NCI-H1417 (cell line): ENCODE results near the gene FMO2.
"Not testable (repeated sequence)": the region's sequence is repeated elsewhere in the genome, so short reads cannot be mapped to it uniquely, and the experiment has no call there.

Source experiments
- DNase-seq, 3 experiments: peaks; one replicate each; lab custom pipeline; 2025; lab: John Stamatoyannopoulos, UW

Gene FMO2

GRCh38 chr1:171219346-171220080 lies 34.4 kb downstream of the FMO2 start:
- no peak for DNase-seq

DNA sequence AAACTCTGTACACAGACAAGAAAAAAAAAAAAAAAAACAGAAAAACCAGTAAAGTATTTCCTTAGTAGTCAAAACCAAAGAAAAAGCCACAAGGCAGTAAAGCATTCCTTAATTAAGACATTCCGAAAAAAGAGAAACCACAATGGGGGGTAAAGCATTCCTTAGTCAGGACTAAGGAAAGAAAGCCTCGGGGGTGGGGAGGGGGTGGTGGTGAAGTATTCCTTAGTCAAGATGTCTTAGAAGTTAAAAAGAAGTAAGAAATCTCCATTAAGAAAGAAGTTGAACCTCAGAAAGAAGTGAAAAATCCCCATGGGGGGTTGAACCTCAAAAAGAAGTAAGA lies 35.0 kb downstream of the FMO2 start:
- DNase-seq: no peak

DNA sequence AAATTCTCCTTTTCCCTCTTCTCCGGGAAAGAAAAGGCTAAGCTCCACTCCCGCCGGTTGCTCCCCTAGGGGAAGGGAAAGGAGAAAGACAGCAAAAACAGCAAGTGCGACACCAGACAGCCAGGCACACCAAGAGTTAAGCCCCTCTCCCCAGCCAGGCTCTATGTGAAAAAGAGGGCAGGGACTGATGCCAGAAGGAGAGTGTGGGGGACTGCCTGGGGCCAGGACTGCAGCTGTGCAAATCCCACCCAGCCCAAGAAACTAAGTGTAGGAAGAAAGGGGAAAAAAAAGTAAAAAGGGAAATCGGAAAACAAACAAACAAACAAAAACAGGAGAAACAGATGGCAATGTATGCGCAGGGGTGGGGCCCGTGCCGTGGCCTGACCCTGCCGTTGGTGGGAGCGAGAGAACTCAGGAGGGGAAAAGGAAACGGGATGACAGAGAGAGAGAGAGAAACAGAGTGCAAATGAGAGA lies 35.5 kb downstream of the FMO2 start:
- DNase-seq: no peak

DNA sequence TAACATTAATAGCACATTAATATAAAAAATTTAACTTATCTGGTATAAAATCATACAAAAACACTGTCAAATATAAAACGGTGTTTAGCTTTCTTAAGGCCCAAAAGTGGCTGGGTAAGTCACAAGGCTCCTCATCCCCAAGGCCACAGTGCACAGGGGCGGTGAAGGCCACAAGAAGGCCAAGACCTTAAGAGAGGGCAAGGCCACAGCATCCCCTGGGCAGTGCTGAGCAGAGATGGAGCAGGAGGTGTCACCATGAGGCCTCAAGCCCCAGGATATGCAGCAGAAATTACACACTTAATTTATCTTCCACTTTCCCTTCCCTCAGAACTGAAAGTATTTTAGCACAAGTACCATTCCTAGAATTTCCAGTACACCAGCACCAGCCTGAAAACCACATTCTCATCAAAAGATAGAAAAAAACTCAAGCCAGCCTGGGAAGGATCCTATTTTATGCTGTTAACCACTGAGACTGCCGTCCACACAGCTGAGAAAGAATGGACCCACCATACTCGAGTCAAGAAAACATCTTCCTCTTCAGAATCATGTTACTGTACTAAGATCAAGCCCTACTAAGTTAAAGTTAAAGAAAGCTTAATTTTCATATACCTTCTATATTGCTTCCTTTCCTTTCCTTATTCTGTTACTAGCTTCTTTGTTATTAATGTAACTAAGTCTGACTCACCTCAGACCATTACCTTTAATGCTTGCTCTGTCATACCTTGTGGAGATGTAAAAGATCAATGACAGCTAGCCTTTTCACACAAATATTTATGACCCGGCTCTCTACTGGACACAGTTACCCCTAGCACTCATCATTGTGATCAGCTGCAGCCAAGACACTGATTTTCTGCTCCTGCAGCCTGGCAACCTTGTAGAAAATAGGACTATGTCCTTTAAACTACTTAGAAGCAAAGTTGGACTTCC lies 36.8 kb downstream of the FMO2 start:
- no peak for DNase-seq

GRCh38 chr1:171222936-171223335 lies 37.8 kb downstream of the FMO2 start:
- peak in 1 of 3 experiments; percentile 24 for DNase-seq

GRCh38 chr1:171224257-171224656 lies 39.2 kb downstream of the FMO2 start:
- DNase-seq: not testable (repeated sequence)

GRCh38 chr1:171226747-171227370 lies 41.8 kb downstream of the FMO2 start:
- DNase-seq: peak; percentile 49 to 91 (median 83)

DNA sequence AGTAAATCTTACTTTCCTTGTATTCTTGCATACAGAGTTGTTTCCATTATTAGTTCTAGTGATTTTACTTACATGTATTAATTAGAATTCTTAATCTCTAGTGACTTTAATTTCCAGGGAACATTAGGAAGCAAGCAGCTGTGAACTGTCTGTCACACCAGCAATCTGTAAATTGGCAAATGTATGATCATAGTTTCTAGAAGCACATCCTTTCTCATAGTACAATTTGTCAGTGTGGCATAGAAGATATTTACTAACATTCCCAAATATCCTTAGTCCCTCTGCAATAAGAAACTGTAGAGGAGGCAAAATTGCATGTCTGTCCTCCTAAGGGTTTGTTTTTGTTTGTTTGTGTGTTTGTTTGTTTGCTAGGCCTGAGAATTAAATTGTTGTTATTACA lies 46.2 kb downstream of the FMO2 start:
- no peak for DNase-seq

DNA sequence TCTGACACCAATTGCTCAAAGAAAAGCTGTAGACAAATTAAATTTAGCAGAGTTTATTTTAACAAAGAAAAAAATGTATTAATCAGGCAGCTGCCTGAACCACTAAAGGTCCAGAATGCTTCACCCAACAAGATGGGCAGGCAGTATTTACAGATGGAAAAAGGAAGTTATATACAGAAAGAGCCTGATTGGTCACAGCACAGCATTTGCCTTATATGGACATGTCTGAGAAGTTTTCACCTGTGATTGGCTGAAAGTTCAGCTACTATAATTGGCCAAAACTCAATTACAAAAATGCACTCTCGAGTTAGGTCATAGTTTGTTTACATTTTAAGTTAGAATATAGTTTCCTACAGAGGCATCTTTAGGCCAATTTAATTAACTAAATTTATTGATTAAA lies 48.1 kb downstream of the FMO2 start:
- DNase-seq: no peak

DNA sequence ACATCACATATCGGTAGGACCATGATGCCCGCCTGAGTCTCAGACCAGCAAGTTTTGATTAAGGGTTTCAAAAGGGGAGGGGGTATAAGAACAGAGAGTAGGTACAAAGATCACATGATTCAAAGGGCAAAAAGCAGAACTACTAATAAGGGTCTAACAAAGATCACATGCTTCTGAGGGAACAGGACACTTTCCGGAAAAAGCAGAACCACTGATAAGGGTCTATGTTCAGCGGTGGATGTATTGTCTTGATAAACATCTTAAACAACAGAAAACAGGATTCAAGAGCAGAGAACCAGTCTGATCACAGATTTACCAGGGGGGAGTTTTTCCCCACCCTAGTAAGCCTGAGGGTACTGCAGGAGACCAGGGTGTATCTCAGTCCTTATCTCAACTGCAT lies 51.1 kb downstream of the FMO2 start:
- not testable (repeated sequence) for DNase-seq

GRCh38 chr1:171243878-171244277 lies 58.8 kb downstream of the FMO2 start:
- no peak for DNase-seq

GRCh38 chr1:171245458-171246064 lies 60.5 kb downstream of the FMO2 start:
- peak in 1 of 3 experiments; percentile 48 for DNase-seq

DNA sequence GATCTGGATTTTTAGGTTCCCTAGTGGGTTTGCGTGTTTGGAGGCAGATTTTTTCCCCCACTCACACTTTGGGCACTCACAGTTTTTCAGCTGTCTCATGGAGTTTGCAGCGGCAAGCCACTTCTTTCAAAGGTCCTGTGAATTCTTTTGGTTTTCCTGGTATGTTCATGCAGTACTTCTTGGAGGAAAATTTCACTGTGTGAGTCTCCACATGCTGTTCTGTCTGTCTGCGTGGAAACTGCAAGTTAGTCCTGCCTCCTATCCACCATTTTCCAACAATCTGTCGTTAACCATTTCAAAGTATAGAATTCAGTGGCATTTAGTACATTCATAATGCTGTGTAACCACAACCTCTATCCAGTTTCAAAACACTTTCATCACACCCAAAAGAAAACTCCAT lies 62.4 kb downstream of the FMO2 start:
- no peak for DNase-seq

GRCh38 chr1:171248302-171248701 lies 63.2 kb downstream of the FMO2 start, which contains the start of gene FMO1:
Gene FMO1 (plus strand): TSS chr1:171248494. CDS start chr1:171258088, 9,594 bp downstream.
- DNase-seq: no peak

GRCh38 chr1:171248841-171249240 lies 63.7 kb downstream of the FMO2 start:
- no peak for DNase-seq

DNA sequence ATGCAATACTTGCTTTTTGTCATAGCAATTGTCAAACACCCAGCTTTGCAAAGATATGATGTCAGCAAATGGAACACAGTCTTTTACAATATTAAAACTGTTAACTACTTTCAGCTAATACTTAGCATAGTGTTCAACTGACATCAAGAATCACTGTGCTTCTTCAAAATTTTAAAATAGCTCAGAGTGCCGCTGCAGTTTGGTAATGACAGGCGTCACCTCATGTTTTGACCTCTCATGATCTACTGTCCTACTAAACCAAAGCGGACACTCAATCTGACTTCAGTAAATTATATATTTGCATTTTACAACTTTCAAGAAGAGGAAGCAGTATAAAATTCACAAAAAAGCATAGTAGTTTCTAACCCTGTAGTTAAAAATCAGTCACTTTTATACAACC lies 65.2 kb downstream of the FMO2 start:
- DNase-seq: no peak

GRCh38 chr1:171251042-171251951 lies 66.2 kb downstream of the FMO2 start:
- DNase-seq: peak; percentile 79 to 96 (median 96)

GRCh38 chr1:171251952-171252300 lies 66.8 kb downstream of the FMO2 start:
- DNase-seq: no peak

- peak; percentile 24 to 78 (median 61) for DNase-seq
Observed at GRCh38 chr1:171252482-171252881, 67.4 kb downstream of the FMO2 start.

- no peak for DNase-seq
Observed at GRCh38 chr1:171254859-171255258, 69.8 kb downstream of the FMO2 start.
